Neural cell (in vitro differentiated cells): ENCODE measurements around the gene ADCY5.

ENCODE experiments used
- CTCF ChIP-seq: fragments of 450-650 bp; IDR thresholded peaks from 2 replicates; pipeline ENCODE4 v1.5.1; 2014; ENCODE audit warnings: antibody characterized with exemption, mild to moderate bottlenecking, moderate library complexity; ENCODE audit not compliant: poor library complexity, severe bottlenecking
- POLR2AphosphoS5 ChIP-seq: IDR thresholded peaks from 2 replicates; pipeline ENCODE4 v1.6.1; 2012
- RAD21 ChIP-seq: fragments of 450-650 bp; conservative IDR thresholded peaks from 2 replicates; pipeline ENCODE4 v1.6.1; 2014; ENCODE audit warnings: antibody characterized with exemption, mild to moderate bottlenecking, moderate library complexity
- REST ChIP-seq: IDR thresholded peaks from 2 replicates; pipeline ENCODE4 v1.6.1; 2012; ENCODE audit warnings: borderline replicate concordance

GRCh38 chr3:123385499-123385898 lies 63.4 kb downstream of the ADCY5 start:
- TF ChIP-seq CTCF (no peak), RAD21 (no peak), REST (no peak), POLR2AphosphoS5 (no peak)
